KMS-11 (cell line): ENCODE measurements around the gene PGAP2.

Source experiments
- H2AFZ ChIP-seq: fragments of 200-600 bp; sonication (generic); 2 replicates; pipeline ENCODE4 v1.6.1; 2016; ENCODE audit warnings: antibody characterized with exemption, mixed run types, low read depth
- H3K27ac ChIP-seq: fragments of 200-600 bp; sonication (generic); 2 replicates; pipeline ENCODE4 v1.6.1; 2016; ENCODE audit warnings: mild to moderate bottlenecking, mixed run types
- H3K27me3 ChIP-seq: fragments of 200-600 bp; sonication (generic); 2 replicates; pipeline ENCODE4 v1.6.1; 2017; ENCODE audit warnings: mild to moderate bottlenecking, low read depth, mixed run types, moderate library complexity; ENCODE audit not compliant: insufficient read depth
- H3K36me3 ChIP-seq: fragments of 200-600 bp; sonication (generic); 2 replicates; pipeline ENCODE4 v1.6.1; 2017; ENCODE audit warnings: mild to moderate bottlenecking, mixed run types; ENCODE audit not compliant: insufficient read depth
- H3K4me1 ChIP-seq: fragments of 200-600 bp; sonication (generic); 2 replicates; pipeline ENCODE4 v1.6.1; 2016; ENCODE audit warnings: mild to moderate bottlenecking, low read depth, mixed run types; ENCODE audit not compliant: poor library complexity, severe bottlenecking
- H3K4me2 ChIP-seq: fragments of 200-600 bp; sonication (generic); 2 replicates; pipeline ENCODE4 v1.7.0; 2016; ENCODE audit warnings: mild to moderate bottlenecking, mixed run types
- H3K4me3 ChIP-seq: fragments of 200-600 bp; sonication (generic); IDR thresholded peaks from 2 replicates; pipeline ENCODE4 v1.6.1; 2017; ENCODE audit warnings: low read depth, low read length, mixed read lengths; ENCODE audit not compliant: insufficient read depth
- H3K79me2 ChIP-seq: fragments of 200-600 bp; sonication (generic); 2 replicates; pipeline ENCODE4 v1.6.1; 2016; ENCODE audit warnings: low read depth, mixed run types; ENCODE audit not compliant: insufficient read depth
- H3K9ac ChIP-seq: fragments of 200-600 bp; sonication (generic); 2 replicates; pipeline ENCODE4 v1.6.1; 2016; ENCODE audit warnings: mild to moderate bottlenecking, mixed run types
- H4K20me1 ChIP-seq: fragments of 200-600 bp; sonication (generic); 2 replicates; pipeline ENCODE4 v1.6.1; 2016; ENCODE audit warnings: mild to moderate bottlenecking, mixed run types; ENCODE audit not compliant: insufficient read depth
- CTCF ChIP-seq: fragments of 200-600 bp; sonication (generic); conservative IDR thresholded peaks from 2 replicates; pipeline ENCODE4 v1.6.1; 2017; ENCODE audit warnings: low read depth, mild to moderate bottlenecking, antibody characterized with exemption, low read length, moderate library complexity, mixed read lengths

Gene PGAP2

GRCh38 chr11:3841426-3842350 is 33.3 kb downstream of the PGAP2 start:
- peaks cover 41% of the 10 kb centered on the region for H3K4me1 ChIP-seq
- no peaks in the 10 kb centered on the region for H3K36me3 ChIP-seq
- H3K4me3 ChIP-seq = no peak overlapping the region
- peak overlapping the region; percentile 91 for H3K27ac ChIP-seq
- TF ChIP-seq CTCF = peak; percentile 79
- H3K27me3 ChIP-seq = no peaks in the 10 kb centered on the region
- peak overlapping the region; percentile 87 for H3K4me2 ChIP-seq
- peak overlapping the region; percentile 84 for H3K9ac ChIP-seq
- no peaks in the 10 kb centered on the region for H4K20me1 ChIP-seq
- H3K79me2 ChIP-seq = peaks cover 34% of the 10 kb centered on the region; the same call in 1 of the 2 replicates
- peak overlapping the region; percentile 90 for H2AFZ ChIP-seq

- Histone ChIP-seq H3K27me3 (no peaks in the 10 kb centered on the region), H3K4me2 (no peak overlapping the region), H3K36me3 (no peaks in the 10 kb centered on the region), H3K9ac (no peak overlapping the region), H3K4me3 (no peak overlapping the region), H3K79me2 (peaks cover 21% of the 10 kb centered on the region; the same call in 1 of the 2 replicates), H3K27ac (no peak overlapping the region), H3K4me1 (peaks cover 26% of the 10 kb centered on the region), H2AFZ (no peak overlapping the region), H4K20me1 (no peaks in the 10 kb centered on the region)
- no peak for TF ChIP-seq CTCF
Observed at GRCh38 chr11:3843326-3843725, 35.0 kb downstream of the PGAP2 start.

- Histone ChIP-seq H3K4me2 (no peak overlapping the region), H2AFZ (no peak overlapping the region), H3K27me3 (no peaks in the 10 kb centered on the region), H3K36me3 (no peaks in the 10 kb centered on the region), H4K20me1 (no peaks in the 10 kb centered on the region), H3K27ac (no peak overlapping the region), H3K79me2 (peaks cover 1% of the 10 kb centered on the region; the same call in 1 of the 2 replicates), H3K4me3 (no peak overlapping the region), H3K4me1 (peaks cover 14% of the 10 kb centered on the region), H3K9ac (no peak overlapping the region)
- TF ChIP-seq CTCF = no peak
Observed at GRCh38 chr11:3845246-3845645, 36.9 kb downstream of the PGAP2 start.

GRCh38 chr11:3845670-3846069 is 37.3 kb downstream of the PGAP2 start:
- Histone ChIP-seq H3K27me3 (no peaks in the 10 kb centered on the region), H3K4me3 (no peak overlapping the region), H3K36me3 (no peaks in the 10 kb centered on the region), H3K4me2 (no peak overlapping the region), H3K9ac (no peak overlapping the region), H4K20me1 (no peaks in the 10 kb centered on the region), H3K27ac (no peak overlapping the region), H2AFZ (no peak overlapping the region), H3K79me2 (no peaks in the 10 kb centered on the region), H3K4me1 (peaks cover 14% of the 10 kb centered on the region)
- no peak for TF ChIP-seq CTCF
